IPS-18c (cell line): ENCODE measurements around the gene HMGB2.

Experiments used
- H3K4me3 ChIP-seq: 2 replicates; pipeline ENCODE4 v1.7.0; 2013; ENCODE audit warnings: low read depth, mild to moderate bottlenecking, low read length, moderate library complexity; ENCODE audit not compliant: insufficient read depth
- H3K9me3 ChIP-seq: one replicate; pipeline ENCODE4 v1.6.1; 2013; ENCODE audit warnings: mild to moderate bottlenecking, low read length, moderate library complexity; ENCODE audit not compliant: control insufficient read depth, insufficient read depth

HMGB2 gene

GRCh38 chr4:173307778-173308177, 26.4 kb downstream of the HMGB2 start:
- no peak overlapping the region for H3K4me3 ChIP-seq

GRCh38 chr4:173301518-173302201, 32.5 kb downstream of the HMGB2 start:
- H3K4me3 ChIP-seq = no peak overlapping the region
- H3K9me3 ChIP-seq = no peaks in the 10 kb centered on the region

More at GRCh38 chr4:173307778-173308177, 26.4 kb downstream of the HMGB2 start:
- H3K9me3 ChIP-seq = no peaks in the 10 kb centered on the region

- Histone ChIP-seq H3K4me3 (no peak overlapping the region), H3K9me3 (no peaks in the 10 kb centered on the region)
Measured at GRCh38 chr4:173294444-173294843, 39.7 kb downstream of the HMGB2 start.

- Histone ChIP-seq H3K9me3 (no peaks in the 10 kb centered on the region), H3K4me3 (no peak overlapping the region)
Measured at GRCh38 chr4:173293663-173294062, 40.5 kb downstream of the HMGB2 start.

GRCh38 chr4:173291899-173292298, 42.3 kb downstream of the HMGB2 start:
- H3K9me3 ChIP-seq = no peaks in the 10 kb centered on the region
- H3K4me3 ChIP-seq = no peak overlapping the region

- no peaks in the 10 kb centered on the region for H3K9me3 ChIP-seq
- no peak overlapping the region for H3K4me3 ChIP-seq
Measured at GRCh38 chr4:173289353-173289727, 44.8 kb downstream of the HMGB2 start.

GRCh38 chr4:173288698-173289352, 45.3 kb downstream of the HMGB2 start:
- H3K9me3 ChIP-seq = no peaks in the 10 kb centered on the region
- H3K4me3 ChIP-seq = no peak overlapping the region

- H3K9me3 ChIP-seq = no peaks in the 10 kb centered on the region
- H3K4me3 ChIP-seq = no peak overlapping the region
Measured at GRCh38 chr4:173288296-173288695, 45.9 kb downstream of the HMGB2 start.

- H3K4me3 ChIP-seq = no peak overlapping the region
Measured at GRCh38 chr4:173287486-173287885, 46.7 kb downstream of the HMGB2 start.

GRCh38 chr4:173284463-173284862, 49.7 kb downstream of the HMGB2 start:
- Histone ChIP-seq H3K4me3 (no peak overlapping the region), H3K9me3 (no peaks in the 10 kb centered on the region)

More at GRCh38 chr4:173287486-173287885, 46.7 kb downstream of the HMGB2 start:
- H3K9me3 ChIP-seq = no peaks in the 10 kb centered on the region

- Histone ChIP-seq H3K4me3 (no peak overlapping the region), H3K9me3 (no peaks in the 10 kb centered on the region)
Measured at GRCh38 chr4:173282626-173283025, 51.5 kb downstream of the HMGB2 start.

- Histone ChIP-seq H3K4me3 (no peak overlapping the region), H3K9me3 (no peaks in the 10 kb centered on the region)
Measured at GRCh38 chr4:173282256-173282562, 51.9 kb downstream of the HMGB2 start.

GRCh38 chr4:173281406-173282255, 52.5 kb downstream of the HMGB2 start:
- Histone ChIP-seq H3K4me3 (no peak overlapping the region), H3K9me3 (no peaks in the 10 kb centered on the region)
